ENCODE results near the gene ACTR1B.
"Not testable (repeated sequence)": the region's sequence is repeated elsewhere in the genome, so short reads cannot be mapped to it uniquely, and the experiment has no call there.

ACTR1B gene

DNA sequence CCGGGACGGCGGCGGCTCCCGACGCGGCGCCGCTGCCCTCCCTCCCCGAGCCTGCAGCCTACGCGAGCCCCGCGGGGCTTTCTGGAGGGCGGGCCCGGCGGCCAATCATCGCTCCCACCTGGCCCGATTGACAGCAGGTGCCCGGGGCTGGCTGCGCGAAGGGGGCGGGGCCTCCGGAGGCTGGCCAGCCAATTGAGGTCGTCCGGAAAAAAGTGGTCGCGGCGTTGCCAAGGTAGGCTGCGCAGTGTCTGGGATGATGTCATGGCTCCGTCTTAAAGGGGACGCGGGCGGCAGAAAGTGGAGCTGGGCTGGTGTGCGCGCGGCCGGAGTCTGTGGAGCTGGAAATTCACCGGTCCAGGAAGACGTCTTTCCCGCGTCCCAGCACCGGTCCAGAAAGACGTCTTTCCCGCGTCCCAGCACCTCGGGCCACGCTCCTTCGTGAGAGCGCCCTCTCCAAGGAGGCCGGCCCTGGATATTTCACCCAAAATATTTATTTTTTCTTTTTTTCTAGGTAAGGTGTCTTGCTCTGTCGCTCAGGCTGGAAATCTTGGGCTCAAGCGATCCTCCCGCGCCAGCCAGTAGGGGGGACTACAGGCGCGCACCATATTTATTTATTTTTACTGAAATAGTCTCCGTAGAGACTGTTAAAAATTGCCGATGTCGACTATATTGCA lies at the start of gene ACTR1B:
Gene ACTR1B (minus strand): TSS at position 83 of the 674 bp plus-strand sequence. CDS start 154 bp downstream, outside the sequence.
- H3K27me3 ChIP-seq (ENCODE audit: control insufficient read depth, insufficient read depth, low read length): no peaks in the 10 kb centered on the region
- H3K36me3 ChIP-seq (ENCODE audit: control insufficient read depth, insufficient read depth, low read length): peaks cover 4% of the 10 kb centered on the region
- peak within 1 kb of the TSS; percentile 77 for H3K4me3 ChIP-seq (ENCODE audit: low read depth, low read length)
- H3K4me1 ChIP-seq (ENCODE audit: control insufficient read depth, insufficient read depth, low read length): peaks cover 5% of the 10 kb centered on the region
- no peaks in the 10 kb centered on the region for H3K9me3 ChIP-seq (ENCODE audit: control insufficient read depth, insufficient read depth, low read length)
- H3K9ac ChIP-seq (ENCODE audit: low read depth, low read length): peak within 1 kb of the TSS; percentile 97

DNA sequence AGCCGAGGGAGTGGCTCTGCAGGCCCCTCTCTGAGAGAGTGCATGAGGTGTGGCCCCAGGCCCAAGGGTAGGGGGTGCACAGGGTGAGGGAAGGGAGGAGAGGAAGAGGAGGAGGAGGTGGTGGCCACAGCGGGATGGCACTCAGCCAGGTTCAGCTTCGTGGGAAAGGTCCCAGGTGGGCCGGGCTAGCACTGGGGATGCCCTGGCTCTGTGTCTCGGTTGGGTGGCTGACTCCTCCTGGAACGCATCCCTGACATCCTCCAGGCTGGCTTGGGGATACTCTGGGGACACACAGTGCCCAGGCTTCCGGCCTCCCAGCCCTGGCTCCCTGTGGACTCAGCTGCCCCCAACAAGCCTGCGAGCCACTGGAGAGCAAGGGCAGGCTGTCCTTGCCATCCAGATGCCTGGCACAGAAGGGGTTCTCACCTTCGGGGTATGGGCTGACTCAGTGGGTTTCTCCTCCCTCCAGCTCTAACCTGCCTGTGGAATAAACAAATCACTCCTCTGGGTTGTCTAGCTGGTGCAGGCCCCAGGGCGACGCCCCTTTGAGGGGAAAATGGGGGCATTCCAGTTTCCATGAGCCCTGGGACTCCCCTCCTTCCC lies 49.0 kb upstream of the ACTR1B start:
- no peak overlapping the region for H3K9ac ChIP-seq (ENCODE audit: low read depth, low read length)
- no peaks in the 10 kb centered on the region for H3K9me3 ChIP-seq (ENCODE audit: control insufficient read depth, insufficient read depth, low read length)
- peaks cover 2% of the 10 kb centered on the region for H3K4me1 ChIP-seq (ENCODE audit: control insufficient read depth, insufficient read depth, low read length)
- H3K36me3 ChIP-seq (ENCODE audit: control insufficient read depth, insufficient read depth, low read length): no peaks in the 10 kb centered on the region
- no peaks in the 10 kb centered on the region for H3K27me3 ChIP-seq (ENCODE audit: control insufficient read depth, insufficient read depth, low read length)
- no peak overlapping the region for H3K4me3 ChIP-seq (ENCODE audit: low read depth, low read length)

DNA sequence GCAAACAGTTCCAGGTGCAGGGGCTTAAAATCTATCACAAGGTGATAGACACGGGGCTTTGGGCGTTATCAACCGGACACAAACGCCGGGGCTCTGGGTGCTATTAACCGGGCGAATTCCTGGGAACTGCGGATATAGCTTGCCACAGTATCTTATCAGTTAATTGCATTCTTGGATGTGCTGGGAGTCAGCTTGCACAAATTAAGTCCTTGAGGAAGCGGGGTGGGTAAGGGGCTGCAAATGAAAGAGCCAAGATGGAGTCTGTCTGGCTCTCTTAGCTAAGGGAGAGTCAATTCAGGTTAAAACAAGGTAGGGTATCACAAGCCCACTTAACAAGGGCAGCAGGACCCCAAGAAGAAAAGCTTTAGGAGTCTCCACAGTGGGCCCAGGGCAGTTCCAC lies 48.3 kb upstream of the ACTR1B start:
- H3K36me3 ChIP-seq (ENCODE audit: control insufficient read depth, insufficient read depth, low read length); H3K27me3 ChIP-seq (ENCODE audit: control insufficient read depth, insufficient read depth, low read length); H3K9me3 ChIP-seq (ENCODE audit: control insufficient read depth, insufficient read depth, low read length); H3K4me1 ChIP-seq (ENCODE audit: control insufficient read depth, insufficient read depth, low read length); H3K9ac ChIP-seq (ENCODE audit: low read depth, low read length); H3K4me3 ChIP-seq (ENCODE audit: low read depth, low read length): not testable (repeated sequence)

DNA sequence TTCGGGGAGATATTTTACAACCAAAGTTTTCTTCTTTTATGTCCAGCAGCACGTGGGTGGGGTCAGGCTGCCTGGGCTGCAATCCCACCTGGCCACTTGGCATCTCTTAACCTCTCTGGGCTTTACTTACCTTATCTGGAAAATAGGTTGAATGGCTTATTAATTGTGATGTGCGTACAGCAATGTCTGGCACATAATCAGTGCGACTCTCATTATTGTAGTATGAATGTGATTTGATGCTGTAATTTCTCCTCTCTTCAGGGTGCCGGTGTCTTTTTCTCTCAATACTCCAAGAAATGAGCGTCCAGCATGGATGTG lies 47.5 kb upstream of the ACTR1B start:
- H3K9me3 ChIP-seq (ENCODE audit: control insufficient read depth, insufficient read depth, low read length): no peaks in the 10 kb centered on the region
- no peaks in the 10 kb centered on the region for H3K27me3 ChIP-seq (ENCODE audit: control insufficient read depth, insufficient read depth, low read length)
- peaks cover 2% of the 10 kb centered on the region for H3K4me1 ChIP-seq (ENCODE audit: control insufficient read depth, insufficient read depth, low read length)
- no peak overlapping the region for H3K9ac ChIP-seq (ENCODE audit: low read depth, low read length)
- no peak overlapping the region for H3K4me3 ChIP-seq (ENCODE audit: low read depth, low read length)
- no peaks in the 10 kb centered on the region for H3K36me3 ChIP-seq (ENCODE audit: control insufficient read depth, insufficient read depth, low read length)

DNA sequence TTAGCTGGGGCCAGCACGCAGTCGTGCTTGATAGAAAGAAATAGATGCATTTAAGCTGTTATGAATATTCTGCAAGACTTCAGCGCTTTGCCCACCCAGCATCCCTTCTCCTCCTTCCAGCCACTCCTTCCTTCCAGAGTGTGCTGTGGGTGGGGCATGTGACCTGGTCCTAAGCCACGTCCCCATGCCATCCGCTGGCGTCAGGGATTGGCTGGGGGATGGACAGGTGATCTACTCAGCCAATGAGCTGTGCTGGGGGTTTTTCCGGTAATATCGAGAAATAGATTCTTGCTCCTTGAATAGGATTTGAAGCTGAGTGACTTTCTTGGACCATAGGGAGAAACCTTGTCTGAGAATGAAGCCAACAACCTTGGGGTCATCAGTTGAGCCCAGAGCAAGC lies 44.8 kb upstream of the ACTR1B start:
- Histone ChIP-seq H3K9me3 (ENCODE audit: control insufficient read depth, insufficient read depth, low read length) (no peaks in the 10 kb centered on the region), H3K4me1 (ENCODE audit: control insufficient read depth, insufficient read depth, low read length) (peaks cover 2% of the 10 kb centered on the region), H3K4me3 (ENCODE audit: low read depth, low read length) (no peak overlapping the region), H3K27me3 (ENCODE audit: control insufficient read depth, insufficient read depth, low read length) (no peaks in the 10 kb centered on the region), H3K36me3 (ENCODE audit: control insufficient read depth, insufficient read depth, low read length) (no peaks in the 10 kb centered on the region), H3K9ac (ENCODE audit: low read depth, low read length) (no peak overlapping the region)

DNA sequence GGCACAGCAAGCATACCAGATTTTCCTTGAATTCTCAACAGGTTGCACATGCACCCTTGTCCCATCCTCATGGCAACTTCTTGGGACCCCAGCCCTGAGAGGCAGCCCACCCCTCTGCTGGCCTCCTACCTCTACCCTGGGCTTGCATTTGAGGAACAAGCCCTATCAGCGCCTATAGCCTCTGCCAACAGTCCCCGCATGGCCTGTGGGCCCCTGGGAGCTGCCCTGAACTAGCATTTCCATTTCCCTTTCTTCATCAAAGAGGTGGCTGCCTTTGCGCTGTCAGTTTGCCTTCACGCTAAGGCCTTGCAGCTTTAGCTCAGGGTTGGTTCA lies 44.2 kb upstream of the ACTR1B start:
- H3K27me3 ChIP-seq (ENCODE audit: control insufficient read depth, insufficient read depth, low read length): no peaks in the 10 kb centered on the region
- peaks cover 2% of the 10 kb centered on the region for H3K4me1 ChIP-seq (ENCODE audit: control insufficient read depth, insufficient read depth, low read length)
- no peaks in the 10 kb centered on the region for H3K36me3 ChIP-seq (ENCODE audit: control insufficient read depth, insufficient read depth, low read length)
- H3K9me3 ChIP-seq (ENCODE audit: control insufficient read depth, insufficient read depth, low read length): no peaks in the 10 kb centered on the region
- no peak overlapping the region for H3K4me3 ChIP-seq (ENCODE audit: low read depth, low read length)
- H3K9ac ChIP-seq (ENCODE audit: low read depth, low read length): no peak overlapping the region

DNA sequence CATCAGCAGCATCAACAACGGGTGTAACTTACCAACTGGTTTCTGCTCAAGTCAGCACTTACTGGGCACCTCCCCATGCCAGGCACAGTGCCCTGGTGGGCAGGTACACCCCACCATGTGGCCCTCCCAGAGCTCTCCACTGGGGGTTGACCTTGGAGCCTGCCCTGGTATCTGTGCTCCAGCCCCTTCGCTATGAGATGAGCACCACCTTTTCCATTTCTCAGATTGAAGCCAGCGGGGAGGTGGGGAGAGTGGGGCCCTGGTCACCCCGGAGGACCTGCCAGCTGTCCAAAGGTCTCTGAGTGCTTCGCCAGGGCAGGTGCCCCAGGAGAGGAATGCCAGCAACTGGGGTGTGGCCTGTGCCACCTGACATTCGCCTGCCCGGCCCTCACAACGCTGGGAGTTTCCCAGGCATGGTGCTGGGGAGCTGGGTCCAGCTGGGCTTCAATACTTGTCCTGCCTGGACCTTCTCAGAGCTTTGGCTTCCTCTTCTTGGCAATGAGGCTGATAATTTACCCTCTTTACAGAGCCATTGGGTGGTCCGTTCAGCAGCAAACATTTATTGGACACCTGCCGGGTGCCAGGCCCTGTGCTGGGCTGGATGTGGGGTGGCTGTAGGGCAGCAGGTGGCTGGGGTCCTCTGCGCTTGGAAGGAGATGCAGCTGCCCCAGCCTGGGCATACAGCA lies 43.7 kb upstream of the ACTR1B start:
- Histone ChIP-seq H3K4me1 (ENCODE audit: control insufficient read depth, insufficient read depth, low read length) (peaks cover 2% of the 10 kb centered on the region), H3K36me3 (ENCODE audit: control insufficient read depth, insufficient read depth, low read length) (no peaks in the 10 kb centered on the region), H3K4me3 (ENCODE audit: low read depth, low read length) (no peak overlapping the region), H3K27me3 (ENCODE audit: control insufficient read depth, insufficient read depth, low read length) (no peaks in the 10 kb centered on the region), H3K9ac (ENCODE audit: low read depth, low read length) (no peak overlapping the region), H3K9me3 (ENCODE audit: control insufficient read depth, insufficient read depth, low read length) (no peaks in the 10 kb centered on the region)

DNA sequence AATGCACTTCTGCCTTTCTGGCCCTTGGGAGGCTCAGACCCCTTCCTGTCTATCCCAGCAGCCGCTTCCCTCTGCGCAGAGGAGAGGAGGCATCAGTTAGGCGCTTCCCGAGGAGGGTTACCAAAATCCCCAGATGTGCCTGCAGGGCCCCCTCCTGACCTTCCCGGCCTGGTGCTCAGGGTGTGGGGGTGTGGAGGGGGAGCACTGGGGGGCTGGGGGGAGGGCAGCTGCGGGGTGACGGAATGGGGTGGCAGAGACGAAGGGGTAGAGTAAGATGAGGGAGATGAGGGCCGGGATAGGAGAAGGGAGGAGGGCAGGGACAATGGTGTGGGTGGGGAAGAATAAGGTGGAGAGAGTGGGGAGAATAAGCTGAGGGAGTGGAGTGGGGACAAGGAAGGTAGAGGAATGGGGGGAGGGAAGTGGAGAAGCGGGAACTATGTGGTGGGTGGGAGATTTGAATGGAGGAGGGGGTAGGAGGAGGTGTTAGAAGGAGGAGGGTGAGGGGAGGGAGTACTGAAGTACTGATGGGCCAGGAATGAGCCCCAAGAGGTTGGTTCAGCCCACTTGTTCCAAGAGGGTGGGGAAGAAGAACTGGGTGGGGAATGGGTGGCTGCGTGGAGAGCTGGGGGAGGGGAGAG lies 43.0 kb upstream of the ACTR1B start:
- Histone ChIP-seq H3K4me1 (ENCODE audit: control insufficient read depth, insufficient read depth, low read length) (peaks cover 2% of the 10 kb centered on the region), H3K36me3 (ENCODE audit: control insufficient read depth, insufficient read depth, low read length) (no peaks in the 10 kb centered on the region), H3K9me3 (ENCODE audit: control insufficient read depth, insufficient read depth, low read length) (no peaks in the 10 kb centered on the region)

DNA sequence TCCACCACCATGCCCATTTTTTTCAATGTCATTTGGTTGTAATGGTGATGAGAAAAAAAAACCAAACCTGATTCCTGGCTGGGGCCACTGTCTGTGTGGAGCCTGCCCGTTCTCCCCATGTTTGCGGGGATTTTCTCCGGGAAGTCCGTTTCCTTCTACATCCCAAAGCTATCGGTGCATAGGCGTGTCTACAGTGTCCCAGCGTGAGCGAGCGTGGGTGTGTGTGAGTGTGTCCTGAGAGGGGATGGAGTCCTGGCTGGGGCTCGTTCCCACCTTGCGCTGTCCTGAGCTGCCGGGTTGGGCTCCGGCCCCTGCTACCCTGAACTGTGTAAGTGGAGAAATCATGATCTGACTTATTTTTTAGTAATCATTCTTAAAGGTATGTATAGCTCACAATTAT lies 42.3 kb upstream of the ACTR1B start:
- Histone ChIP-seq H3K27me3 (ENCODE audit: control insufficient read depth, insufficient read depth, low read length) (no peaks in the 10 kb centered on the region), H3K4me3 (ENCODE audit: low read depth, low read length) (no peak overlapping the region), H3K9ac (ENCODE audit: low read depth, low read length) (no peak overlapping the region), H3K36me3 (ENCODE audit: control insufficient read depth, insufficient read depth, low read length) (no peaks in the 10 kb centered on the region), H3K9me3 (ENCODE audit: control insufficient read depth, insufficient read depth, low read length) (no peaks in the 10 kb centered on the region), H3K4me1 (ENCODE audit: control insufficient read depth, insufficient read depth, low read length) (peaks cover 2% of the 10 kb centered on the region)

More for the DNA sequence above, 43.0 kb upstream of the ACTR1B start:
- H3K4me3 ChIP-seq (ENCODE audit: low read depth, low read length): no peak overlapping the region
- H3K9ac ChIP-seq (ENCODE audit: low read depth, low read length): no peak overlapping the region
- H3K27me3 ChIP-seq (ENCODE audit: control insufficient read depth, insufficient read depth, low read length): no peaks in the 10 kb centered on the region

DNA sequence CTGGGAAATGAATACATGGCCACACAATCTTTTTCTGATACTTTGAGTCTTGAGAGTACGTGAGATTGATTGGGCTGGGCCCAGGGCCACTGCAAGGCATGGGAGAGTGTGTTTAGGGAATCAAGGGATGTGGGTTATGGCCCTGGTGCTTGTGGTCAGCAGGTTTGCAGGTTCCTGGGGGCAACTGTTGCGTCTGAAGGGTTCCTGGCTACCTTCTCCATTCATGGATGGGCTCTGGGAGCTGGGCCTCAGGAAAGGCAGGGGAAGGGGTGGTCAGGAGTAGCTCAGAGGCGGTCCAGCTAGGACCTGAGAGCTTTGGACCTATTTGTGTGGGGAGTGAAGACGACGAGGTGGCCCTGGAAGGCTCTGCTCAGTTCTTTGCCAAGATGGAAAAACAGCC lies 41.1 kb upstream of the ACTR1B start:
- H3K36me3 ChIP-seq (ENCODE audit: control insufficient read depth, insufficient read depth, low read length): no peaks in the 10 kb centered on the region

DNA sequence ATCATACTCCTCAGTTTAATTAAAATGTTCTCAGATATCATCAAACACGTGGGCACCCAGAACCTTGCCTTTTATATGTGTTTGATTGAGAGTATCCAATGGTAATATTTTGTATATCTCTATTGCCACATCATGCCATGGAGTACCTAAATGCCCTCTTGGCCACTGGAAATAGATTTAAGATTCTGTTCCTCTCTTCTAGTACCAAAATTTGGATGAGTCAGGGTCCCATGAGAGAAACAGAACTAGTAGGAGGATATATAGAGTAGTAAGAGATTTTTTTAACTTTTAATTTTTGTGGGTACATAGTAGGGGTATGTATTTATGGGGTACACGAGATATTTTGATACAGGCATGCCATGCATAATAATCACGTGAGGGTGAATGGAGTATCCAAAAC lies 39.9 kb upstream of the ACTR1B start:
- Histone ChIP-seq H3K9me3 (ENCODE audit: control insufficient read depth, insufficient read depth, low read length) (no peaks in the 10 kb centered on the region), H3K27me3 (ENCODE audit: control insufficient read depth, insufficient read depth, low read length) (no peaks in the 10 kb centered on the region), H3K9ac (ENCODE audit: low read depth, low read length) (no peak overlapping the region), H3K36me3 (ENCODE audit: control insufficient read depth, insufficient read depth, low read length) (no peaks in the 10 kb centered on the region), H3K4me3 (ENCODE audit: low read depth, low read length) (no peak overlapping the region), H3K4me1 (ENCODE audit: control insufficient read depth, insufficient read depth, low read length) (no peaks in the 10 kb centered on the region)

More for the DNA sequence above, 41.1 kb upstream of the ACTR1B start:
- H3K9ac ChIP-seq (ENCODE audit: low read depth, low read length): no peak overlapping the region
- H3K27me3 ChIP-seq (ENCODE audit: control insufficient read depth, insufficient read depth, low read length): no peaks in the 10 kb centered on the region
- H3K9me3 ChIP-seq (ENCODE audit: control insufficient read depth, insufficient read depth, low read length): no peaks in the 10 kb centered on the region
- peaks cover 2% of the 10 kb centered on the region for H3K4me1 ChIP-seq (ENCODE audit: control insufficient read depth, insufficient read depth, low read length)
- H3K4me3 ChIP-seq (ENCODE audit: low read depth, low read length): no peak overlapping the region

All from iPS-15b (cell line).